ENCODE results near the gene SNRPD3. TPM values are rescaled to one million over a fixed set of nuclear protein-coding genes. Genes with fewer than 3 reads are reported as not detected.
"Not testable (repeated sequence)": the region's sequence is repeated elsewhere in the genome, so short reads cannot be mapped to it uniquely, and the experiment has no call there.

Gene SNRPD3
- polyA plus RNA-seq, 3 donors = 165 to 223 (median 199) TPM

DNA sequence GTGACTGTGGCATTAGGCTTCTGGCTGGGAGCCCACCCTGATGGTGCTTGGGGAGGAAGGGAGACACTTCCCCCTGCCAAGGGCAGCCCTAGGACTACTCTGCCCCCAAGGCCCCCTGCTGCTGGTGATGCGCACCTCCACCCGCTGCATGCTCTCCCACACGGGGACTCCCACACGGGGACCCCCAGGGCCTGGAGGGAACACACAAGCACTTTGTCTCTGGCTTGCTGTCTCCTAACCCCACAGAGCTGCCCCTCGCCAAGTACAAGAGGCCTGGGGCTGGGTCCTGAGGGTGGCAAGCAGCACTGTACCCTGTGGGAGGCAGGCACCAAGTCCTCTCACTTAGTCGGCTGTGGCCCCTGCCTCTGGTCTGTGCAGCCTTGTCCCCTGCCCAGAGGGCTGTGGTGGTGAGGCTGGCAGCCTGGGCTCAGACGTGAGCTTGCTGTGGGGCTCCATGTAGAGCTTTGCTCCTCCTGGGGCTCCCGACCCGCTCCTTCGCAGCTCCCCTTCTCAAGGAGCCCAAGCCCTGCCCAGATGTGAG, 29.1 kb downstream of the SNRPD3 start:
- DNase-seq (ENCODE audit: extremely low read depth in 1 of 11, low read depth in 9 of 11, low spot score in 4 of 11) = no peak

DNA sequence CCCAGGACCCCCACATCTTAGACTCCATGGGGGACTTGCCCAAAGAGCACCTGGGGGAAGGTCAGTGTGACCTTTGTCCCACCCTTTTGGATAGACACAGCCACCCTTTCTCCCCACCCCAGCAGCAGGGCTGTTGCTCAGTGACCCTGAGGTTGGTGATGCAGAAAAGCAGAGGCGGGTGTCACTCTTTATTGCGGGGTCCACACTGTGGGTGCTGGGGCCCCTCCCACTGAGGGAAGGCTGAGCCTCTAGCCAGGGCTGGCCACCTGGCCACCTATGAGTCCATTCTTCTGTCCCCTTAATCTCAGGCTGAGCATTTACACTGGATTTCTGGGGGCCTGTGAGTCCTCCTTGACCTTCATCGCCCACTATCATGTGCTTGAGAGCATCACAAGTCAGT, 29.7 kb downstream of the SNRPD3 start:
- no peak for DNase-seq (ENCODE audit: extremely low read depth in 1 of 11, low read depth in 9 of 11, low spot score in 4 of 11)

DNA sequence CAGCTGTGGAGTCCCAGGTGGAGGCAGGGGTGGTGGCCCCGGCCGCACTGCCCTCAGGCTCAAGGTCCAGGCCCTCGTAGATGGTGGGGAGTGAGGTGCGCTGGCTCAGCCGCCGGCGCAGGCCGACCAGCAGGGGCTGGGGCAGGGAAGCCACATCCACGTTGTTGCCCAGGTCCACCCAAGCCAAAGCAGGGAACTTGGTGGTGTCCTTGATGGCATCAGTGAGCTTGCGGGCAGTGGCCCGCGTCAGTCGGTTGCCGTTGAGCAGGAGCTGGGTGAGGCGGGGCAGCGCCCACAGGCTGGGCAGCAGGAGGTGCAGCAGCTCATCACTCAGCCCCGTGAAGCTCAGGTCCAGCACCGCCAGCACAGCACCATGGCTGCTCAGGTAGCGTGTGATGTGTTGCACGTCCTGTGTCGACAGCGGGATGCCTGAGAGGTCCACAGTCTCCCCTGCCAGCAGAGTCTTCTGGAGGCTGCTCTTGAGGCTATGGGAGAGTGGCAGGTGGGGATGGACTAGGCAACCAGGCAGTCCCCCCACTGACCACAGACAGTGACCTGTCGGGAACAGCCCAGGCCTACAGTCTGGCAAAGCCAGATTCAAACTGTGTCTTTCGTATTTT, 30.2 kb downstream of the SNRPD3 start:
- DNase-seq (ENCODE audit: extremely low read depth in 1 of 11, low read depth in 9 of 11, low spot score in 4 of 11) = no peak

DNA sequence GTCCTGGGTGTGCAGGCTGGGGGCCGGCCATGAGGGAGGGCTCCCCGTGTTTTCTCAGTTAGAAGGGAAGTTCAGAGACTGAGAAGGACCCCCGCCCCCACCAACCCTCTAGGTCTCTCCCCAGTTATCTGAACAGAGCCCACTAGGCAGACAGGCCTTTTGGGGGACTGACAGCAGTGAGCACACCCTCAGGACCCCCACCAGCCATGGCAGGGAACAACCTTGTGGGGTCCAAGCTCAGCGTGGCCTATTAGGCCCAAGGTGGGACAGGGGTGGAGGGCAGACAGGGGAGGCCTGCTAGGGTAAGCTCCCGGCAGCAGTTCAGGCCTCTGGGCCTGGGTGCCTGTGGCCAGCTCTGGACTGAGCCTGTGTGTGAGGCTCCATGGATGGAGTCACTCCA, 31.5 kb downstream of the SNRPD3 start:
- DNase-seq (ENCODE audit: extremely low read depth in 1 of 11, low read depth in 9 of 11, low spot score in 4 of 11) = no peak

DNA sequence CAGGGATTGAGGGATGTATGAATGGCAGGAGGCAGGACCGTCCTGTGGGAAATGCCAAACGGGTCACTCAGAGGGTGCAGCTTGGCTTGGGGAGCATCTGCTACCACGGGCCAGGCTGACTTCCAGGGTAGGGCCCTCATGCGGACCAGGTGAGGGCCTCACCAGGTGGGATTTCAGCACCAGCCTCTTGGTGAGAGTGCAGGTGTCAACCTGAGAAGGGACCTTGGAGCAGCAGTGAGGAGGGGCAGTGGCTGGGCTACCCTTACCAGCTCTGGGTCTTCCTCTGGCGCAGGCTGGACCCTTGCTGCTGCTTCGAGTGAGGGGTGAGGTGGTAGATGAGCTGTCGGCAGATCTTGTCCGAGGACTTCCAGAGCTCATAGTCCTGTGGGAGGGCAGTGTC, 32.1 kb downstream of the SNRPD3 start:
- DNase-seq (ENCODE audit: extremely low read depth in 1 of 11, low read depth in 9 of 11, low spot score in 4 of 11) = no peak

DNA sequence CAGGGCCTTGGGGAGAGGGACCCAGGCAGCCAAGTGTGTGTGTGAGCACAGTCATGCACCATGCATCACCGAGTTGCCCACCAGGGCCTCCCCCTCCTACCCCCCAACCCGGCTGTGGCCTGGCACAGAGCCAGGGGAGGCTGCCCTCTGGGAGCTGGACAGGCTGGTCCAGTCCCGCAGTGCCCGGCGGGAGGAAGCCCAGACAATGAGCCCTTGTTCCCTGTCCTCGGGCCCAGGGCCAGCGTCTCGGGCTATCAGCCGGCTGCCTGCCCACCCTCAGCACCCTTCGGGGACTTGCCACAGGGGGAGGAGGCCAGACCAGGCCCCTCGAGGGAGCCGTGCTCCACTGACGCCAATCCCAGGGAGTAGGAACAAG, 32.6 kb downstream of the SNRPD3 start:
- no peak for DNase-seq (ENCODE audit: extremely low read depth in 1 of 11, low read depth in 9 of 11, low spot score in 4 of 11)

DNA sequence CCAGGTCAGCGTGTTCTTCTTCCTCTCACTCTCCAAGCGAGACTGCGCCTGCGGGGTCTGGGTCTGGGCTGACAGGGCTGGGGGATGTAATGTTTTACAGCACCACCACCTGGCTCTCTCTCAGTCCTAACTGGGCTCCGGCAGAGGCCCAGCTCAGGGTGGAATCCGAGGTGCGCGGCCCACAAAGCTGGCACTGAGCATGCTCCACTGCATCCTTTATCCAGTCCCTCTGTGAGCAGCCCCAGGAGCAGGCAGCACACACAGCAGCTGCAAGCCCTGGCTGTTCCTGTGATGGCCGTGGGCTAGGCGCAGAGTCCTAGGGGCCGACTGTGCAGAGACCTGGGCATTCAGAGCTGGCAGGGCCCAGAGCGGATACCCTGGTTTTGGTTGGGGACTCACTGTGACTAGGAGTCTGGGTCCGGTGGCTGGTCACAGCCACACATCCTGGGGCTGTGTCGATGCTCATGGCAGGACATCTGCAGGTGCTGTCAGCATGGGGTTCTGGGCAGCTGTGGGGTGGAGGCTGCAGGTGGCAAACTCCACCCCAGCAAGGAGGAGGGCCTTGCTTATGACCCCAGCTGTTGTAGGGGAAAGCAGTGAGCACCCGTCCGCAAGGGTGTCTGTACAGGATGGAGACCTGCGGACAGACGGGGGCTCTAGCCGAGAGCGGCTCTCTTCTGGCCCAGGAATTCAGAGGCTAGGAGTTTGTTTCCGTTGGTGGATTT, 33.1 kb downstream of the SNRPD3 start:
- no peak for DNase-seq (ENCODE audit: extremely low read depth in 1 of 11, low read depth in 9 of 11, low spot score in 4 of 11)

DNA sequence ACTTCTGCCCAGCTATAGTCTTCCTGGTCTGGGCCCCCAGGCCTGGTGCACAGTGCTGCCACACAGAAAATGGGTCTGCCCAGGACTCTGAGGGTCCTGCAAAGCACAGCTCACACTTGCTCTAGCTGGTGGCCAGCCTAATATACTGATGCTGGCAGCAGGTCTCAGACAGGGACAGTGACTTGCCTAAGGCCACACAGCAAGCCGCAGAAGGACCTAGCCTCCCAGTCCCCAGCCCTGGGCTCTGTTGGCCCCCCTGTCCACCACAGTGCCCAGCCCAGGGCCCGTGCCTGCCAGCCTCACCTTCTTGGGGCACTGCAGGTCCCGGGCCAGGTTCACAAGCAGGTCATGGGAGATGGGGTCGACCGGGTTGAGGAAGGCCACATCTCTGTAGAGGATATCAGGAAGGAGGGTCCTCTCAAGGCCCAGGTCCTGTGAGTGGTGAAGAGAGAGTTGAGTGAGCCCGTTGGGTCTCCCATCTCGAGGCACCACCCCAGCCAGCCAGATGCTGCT, 33.8 kb downstream of the SNRPD3 start:
- DNase-seq (ENCODE audit: extremely low read depth in 1 of 11, low read depth in 9 of 11, low spot score in 4 of 11) = no peak

DNA sequence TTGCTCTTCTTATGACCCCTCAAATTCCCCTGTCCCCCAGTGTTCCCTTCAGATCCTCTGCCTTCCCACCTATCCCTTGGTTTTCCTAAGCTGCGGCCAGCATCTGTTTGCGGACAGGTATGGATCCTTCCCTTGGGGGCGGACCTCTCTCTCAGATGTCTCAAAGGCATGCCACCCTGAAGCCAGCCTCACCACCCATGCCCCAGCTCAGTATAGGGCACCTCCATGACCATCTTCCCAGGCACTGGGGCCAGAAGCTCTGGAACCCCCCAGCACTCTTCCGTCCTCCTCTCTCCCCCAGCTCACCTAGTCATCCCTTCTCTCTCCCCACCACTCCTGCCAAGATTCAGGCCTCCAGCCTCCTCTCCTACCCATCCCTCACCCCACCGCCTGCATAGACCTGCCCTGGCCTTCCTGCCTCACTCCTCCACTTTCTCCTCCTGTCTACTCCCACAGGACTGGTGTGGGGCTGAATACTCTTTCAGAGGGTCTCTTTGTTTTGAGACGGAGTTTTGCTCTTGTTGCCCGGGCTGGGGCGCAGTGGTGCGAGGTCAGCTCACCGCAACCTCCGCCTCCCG, 34.9 kb downstream of the SNRPD3 start:
- DNase-seq (ENCODE audit: extremely low read depth in 1 of 11, low read depth in 9 of 11, low spot score in 4 of 11) = no peak

DNA sequence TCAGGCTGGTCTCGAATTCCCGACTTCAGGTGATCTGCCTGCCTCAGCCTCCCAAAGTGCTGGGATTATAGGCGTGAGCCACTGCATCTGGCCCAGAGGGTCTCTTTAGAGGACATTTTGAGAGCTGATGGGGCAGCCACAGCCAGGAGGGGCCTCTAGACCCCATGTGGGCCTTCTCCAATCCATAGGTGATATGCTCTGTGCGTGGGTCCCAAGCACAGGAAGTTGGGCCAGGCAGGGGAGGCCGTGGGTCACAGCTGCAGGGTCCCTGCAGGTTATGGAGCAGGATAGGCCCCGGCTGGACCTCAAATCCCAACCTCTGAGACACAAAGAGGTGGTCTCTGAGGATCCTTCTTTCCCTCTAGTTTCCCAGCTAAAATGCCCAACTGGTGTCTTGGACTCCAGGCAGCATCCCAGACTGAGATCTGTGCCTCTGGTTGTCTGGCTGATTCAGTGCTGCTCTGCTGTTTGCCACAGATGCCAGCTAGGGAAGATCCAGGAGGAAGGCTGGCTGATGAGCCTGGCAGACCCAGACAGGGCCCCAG, 35.6 kb downstream of the SNRPD3 start:
- no peak for DNase-seq (ENCODE audit: extremely low read depth in 1 of 11, low read depth in 9 of 11, low spot score in 4 of 11)

DNA sequence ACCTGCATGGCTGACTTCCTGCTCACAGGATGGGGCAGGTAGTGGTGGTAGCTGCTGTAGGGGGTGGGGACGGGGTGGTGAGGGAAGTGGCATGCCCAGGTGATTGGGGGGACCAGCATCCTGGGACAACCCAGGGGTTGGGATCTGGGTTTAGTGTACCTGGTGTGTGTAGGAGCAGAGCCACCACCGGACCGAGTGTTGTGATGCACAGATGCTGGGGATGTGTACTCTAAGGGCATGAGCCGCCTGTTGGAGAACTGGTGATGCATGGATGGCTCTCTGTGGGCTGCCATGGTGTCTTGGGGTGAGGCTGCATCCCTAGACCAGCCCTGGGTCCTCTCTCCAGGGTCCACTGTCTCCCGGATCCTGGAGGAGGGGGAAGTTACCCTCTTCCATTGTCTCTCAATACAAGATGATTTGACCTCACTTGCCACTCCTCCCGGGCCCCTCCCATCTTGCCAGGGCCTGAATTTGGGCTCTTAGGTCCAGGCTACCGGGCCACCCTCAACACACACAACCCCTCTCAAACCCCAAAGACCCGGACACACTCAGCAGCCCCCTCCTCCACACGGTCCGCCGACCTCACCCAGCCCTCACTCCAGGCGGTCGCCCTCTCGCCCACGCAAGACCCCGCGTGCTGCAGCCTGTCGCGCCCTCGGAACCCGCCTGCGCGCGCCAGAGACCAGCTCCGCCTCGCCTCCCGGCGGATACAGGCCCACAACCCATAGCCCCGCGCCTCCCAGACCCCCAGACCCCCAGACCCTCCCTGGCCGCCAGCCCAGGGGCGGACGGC, 36.5 kb downstream of the SNRPD3 start:
- no peak for DNase-seq (ENCODE audit: extremely low read depth in 1 of 11, low read depth in 9 of 11, low spot score in 4 of 11)

DNA sequence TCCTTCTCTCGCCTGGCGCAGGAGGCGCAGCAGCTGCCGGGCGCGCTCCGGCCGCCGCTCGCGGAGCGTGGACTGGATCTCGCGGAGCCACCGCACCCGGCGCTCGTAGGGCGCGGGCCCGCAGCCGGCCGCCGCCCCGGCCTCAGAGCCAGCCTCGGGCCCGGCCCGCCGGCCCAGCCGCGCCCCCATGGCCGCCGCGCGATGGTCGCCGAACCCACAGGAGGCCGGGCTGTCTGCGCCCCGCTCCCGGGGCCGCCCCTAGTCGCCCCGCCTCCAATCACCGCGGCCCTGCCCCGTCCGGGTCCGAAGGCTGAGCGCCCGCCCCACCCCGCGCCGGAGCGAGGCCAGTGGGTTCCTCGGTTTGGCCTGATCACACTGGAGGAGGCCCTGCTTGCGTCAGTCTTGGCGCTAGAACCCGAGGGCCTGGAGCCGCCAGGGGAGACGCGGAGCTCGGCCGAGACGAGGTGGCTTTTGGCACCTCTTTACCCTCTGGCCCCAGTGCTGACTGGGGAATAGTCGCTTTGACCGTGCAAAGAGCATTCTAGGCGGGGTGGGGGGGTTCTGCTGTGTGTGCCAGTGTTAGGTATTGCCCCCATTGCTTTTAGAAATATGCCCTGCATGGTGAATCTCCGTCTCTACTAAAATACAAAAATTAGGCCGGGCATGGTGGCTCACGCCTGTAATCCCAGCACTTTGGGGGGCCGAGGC, 37.2 kb downstream of the SNRPD3 start, which contains the start of gene LRRC75B:
LRRC75B (minus strand) TSS at position 223 of the 708 bp plus-strand sequence; CDS start at position 189, 34 bp downstream.
- peak in 8 of 11 donors; percentile 66 to 83 (median 78) for DNase-seq (ENCODE audit: extremely low read depth in 1 of 11, low read depth in 9 of 11, low spot score in 4 of 11)

DNA sequence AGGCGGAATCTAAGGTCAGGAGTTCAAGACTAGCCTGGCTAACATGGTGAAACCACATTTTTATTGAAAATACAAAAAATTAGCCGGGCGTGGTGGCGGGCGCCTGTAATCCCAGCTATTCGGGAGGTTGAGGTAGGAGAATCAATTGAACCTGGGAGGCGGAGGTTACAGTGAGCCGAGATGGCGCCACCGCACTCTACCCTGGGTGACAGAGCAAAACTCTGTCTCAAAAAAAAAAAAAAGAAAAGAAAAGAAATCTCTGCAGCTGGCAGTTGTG, 37.7 kb downstream of the SNRPD3 start:
- not testable (repeated sequence) for DNase-seq (ENCODE audit: extremely low read depth in 1 of 11, low read depth in 9 of 11, low spot score in 4 of 11)

DNA sequence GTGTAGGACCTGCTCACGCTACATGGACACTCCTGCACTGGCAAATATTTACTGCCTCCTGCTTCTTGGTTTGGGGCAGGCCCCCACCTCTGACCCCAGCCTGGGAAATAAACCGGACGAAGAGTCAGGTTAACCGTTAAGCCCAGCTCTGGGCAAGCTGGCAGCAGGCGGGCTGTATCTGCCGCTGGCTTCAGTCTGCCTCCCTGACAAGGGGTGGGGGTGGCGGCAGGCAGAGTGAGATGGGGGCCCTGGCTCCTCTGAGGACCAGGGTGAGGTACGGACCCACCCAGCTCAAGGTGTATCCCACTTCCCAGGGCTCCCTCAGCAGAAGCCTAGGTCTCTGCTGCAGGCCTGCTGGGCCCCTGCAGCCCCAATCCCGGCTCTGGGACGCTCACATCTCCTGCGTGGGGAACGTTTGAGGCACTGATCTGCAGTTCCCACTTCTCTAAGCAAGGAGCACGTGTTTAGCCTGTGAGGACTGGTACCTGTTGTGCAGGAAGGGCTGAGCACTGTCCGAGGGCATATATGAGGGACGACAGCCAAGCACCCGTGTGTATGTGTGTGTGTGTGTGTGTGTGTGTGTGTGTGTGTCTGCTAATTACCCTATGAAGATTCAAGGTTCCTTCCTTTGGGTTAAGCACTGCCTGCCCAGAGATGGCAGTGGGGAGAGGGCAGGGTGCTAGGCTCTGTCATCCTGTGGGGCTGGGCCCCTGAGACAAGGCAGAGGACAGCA, 38.2 kb downstream of the SNRPD3 start:
- no peak for DNase-seq (ENCODE audit: extremely low read depth in 1 of 11, low read depth in 9 of 11, low spot score in 4 of 11)

DNA sequence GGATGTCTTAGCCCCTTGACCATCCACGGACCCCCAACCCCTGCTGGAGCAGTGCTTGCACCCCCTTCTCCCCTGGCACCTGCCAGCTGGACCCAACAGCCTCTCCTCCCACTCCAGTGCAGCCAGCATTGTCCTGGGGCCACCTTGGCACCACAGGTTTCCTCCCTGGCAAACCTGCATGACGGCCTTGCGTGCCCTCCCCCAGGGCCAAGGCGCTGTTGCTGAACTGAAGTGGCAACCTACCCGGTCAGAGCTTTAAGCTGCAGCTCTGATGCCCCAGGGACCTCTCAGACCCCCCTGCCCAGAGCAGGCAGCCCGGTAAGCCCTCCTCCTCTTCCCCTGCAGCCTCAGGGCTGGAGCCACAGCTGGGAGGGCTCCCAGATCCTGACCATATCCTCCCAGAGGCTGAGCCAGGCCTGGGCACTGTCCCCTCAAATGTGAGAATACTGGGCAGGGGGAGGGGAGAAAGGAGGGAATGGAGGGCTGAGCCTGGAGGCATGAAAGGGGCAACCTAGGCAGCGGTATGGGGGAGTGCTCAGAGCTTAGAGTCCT, 38.8 kb downstream of the SNRPD3 start:
- DNase-seq (ENCODE audit: extremely low read depth in 1 of 11, low read depth in 9 of 11, low spot score in 4 of 11) = no peak

DNA sequence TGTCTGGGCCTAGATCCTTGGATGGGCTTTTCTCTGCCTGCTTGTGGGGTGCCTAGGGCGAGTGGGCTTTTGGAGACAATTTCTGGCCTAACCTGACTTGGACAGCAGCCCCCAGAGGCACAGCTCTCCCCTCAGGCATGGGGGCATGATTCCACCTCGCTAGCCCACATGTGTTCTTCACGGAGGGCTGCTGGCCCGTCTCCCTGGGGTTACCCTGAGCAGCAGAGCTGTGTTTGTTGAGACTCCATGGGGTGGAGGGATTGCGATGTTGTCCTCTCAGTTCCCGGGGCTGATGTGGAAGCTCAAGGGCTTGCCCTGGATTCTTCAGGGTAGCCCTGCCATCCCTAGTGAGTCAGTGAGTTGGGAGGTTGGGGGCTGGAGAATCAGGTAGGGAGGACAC, 39.4 kb downstream of the SNRPD3 start:
- DNase-seq (ENCODE audit: extremely low read depth in 1 of 11, low read depth in 9 of 11, low spot score in 4 of 11) = no peak

DNA sequence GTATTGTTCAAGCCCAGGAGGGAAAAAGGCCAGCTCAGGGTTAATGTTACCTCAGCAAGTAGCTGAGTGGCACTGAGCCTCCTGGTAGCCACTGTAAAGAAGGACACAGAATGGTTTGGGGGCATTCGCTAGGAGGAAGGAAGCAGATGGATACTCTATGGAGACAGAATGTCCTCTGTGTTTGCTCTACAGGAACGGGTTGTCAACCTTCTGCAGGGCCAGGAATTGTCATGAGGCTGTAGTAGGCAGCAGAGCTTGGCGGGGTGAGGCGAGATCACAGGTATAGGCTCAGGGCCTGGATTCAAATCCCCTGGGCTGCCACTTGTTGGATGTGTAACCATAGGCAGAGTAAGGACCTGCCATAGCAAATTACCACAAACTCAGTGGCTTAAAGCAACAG, 40.1 kb downstream of the SNRPD3 start:
- DNase-seq (ENCODE audit: extremely low read depth in 1 of 11, low read depth in 9 of 11, low spot score in 4 of 11) = no peak

DNA sequence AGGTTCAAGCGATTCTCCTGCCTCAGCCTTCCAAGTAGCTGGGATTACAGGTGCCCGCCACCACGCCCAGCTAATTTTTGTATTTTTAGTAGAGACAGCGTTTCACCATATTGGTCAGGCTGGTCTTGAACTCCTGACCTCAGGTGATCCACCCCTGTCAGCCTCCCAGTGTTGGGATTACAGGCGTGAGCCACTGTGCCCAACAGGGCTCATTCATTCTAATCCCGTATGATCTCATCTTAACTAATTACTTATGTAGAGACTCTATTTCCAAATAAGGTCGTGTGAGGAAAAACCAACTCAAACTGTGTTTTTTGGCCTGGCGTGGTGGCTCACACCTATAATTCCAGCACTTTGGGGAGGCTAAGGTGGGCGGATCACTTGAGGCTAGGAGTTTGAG, 41.3 kb downstream of the SNRPD3 start:
- not testable (repeated sequence) for DNase-seq (ENCODE audit: extremely low read depth in 1 of 11, low read depth in 9 of 11, low spot score in 4 of 11)
